ENCODE data around the gene PMM1.

- no peak for TF ChIP-seq CTCF (IDR thresholded peaks at IDR 0.05; ENCODE audit: insufficient read depth, low read length)
- no peak for TF ChIP-seq POLR2AphosphoS5 (IDR thresholded peaks at IDR 0.05; ENCODE audit: low read depth)
- TF ChIP-seq REST (IDR thresholded peaks at IDR 0.05; ENCODE audit: insufficient replicate concordance, low read depth) = no peak
- TF ChIP-seq GABPA (IDR thresholded peaks at IDR 0.05; ENCODE audit: low read depth) = no peak
- no peak for TF ChIP-seq SPI1 (IDR thresholded peaks at IDR 0.05; ENCODE audit: borderline replicate concordance, low read depth)
These were observed 6.1 kb upstream of the PMM1 start for GRCh38 chr22:41595703-41596102.
